Tibial nerve (tissue), 4 donors: Measurements from ENCODE around the gene MECP2.

Source experiments
- CTCF ChIP-seq, 5 experiments: fragments of 200-600 bp in 3 of 5; fragments of 450-650 bp in 2 of 5; sonication (generic) in 3 of 5; IDR thresholded peaks; one replicate each; pipeline ENCODE4 v1.5.1; 2016 to 2019; ENCODE audit warnings: antibody characterized with exemption in 5 of 5, mild to moderate bottlenecking in 3 of 5, moderate library complexity in 2 of 5
- EP300 ChIP-seq, 2 donors: sonication (generic); formaldehyde crosslinking; IDR thresholded peaks; one replicate each; pipeline ENCODE4 v1.6.1; 2017; ENCODE audit warnings: antibody characterized with exemption in 2 of 2, mild to moderate bottlenecking in 1 of 2
- POLR2A ChIP-seq, 2 donors: fragments of 450-650 bp; IDR thresholded peaks; one replicate each; pipeline ENCODE4 v1.6.1; 2017; ENCODE audit warnings: antibody characterized with exemption in 2 of 2, mild to moderate bottlenecking in 2 of 2, moderate library complexity in 2 of 2

GRCh38 chrX:154068560-154068959, 29.0 kb downstream of the MECP2 start:
- TF ChIP-seq POLR2A (IDR thresholded peaks at IDR 0.05) (no peak), EP300 (IDR thresholded peaks at IDR 0.05) (no peak), CTCF (IDR thresholded peaks at IDR 0.05) (no peak)
